ENCODE measurements around the gene TIGIT. TPM values are rescaled to one million over a fixed set of nuclear protein-coding genes. Genes with fewer than 3 reads are reported as not detected.

The TIGIT gene
- total RNA-seq, 2 donors from 2014 or later: 13.7 to 15.7 TPM

DNA sequence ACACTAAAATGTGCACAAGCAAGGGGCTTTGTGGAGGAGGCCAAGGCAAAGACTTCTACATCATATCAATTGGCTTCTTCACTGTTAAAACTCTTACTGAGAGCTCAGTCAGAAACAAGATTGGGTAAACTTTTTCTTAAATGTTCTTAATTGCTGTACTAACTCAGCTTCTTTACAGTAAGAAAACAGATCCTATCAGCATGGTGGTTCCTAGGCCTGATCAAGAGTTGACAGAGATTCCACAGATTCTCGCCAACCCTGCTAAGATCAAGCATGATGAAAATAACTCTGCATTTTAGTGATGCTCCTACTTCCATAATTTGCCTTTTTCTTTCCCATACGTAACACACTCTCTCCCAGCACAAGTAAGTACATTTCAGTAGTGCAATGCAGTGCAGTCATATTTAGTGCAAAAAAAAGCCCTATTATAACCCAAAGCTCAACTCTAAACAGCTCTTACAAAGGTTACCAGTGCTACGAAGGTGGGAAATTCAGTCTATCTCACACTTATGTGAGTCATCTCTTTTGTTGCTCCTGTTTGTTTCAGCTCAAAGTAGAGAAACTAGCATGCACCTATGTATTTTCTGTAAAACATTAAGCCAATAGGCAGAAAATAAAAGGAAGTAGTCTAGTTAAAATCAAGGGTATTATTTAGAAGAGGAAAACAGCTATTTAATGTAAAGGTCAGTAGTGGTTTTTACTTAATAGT lies 29.9 kb downstream of the TIGIT start:
- Mint-ChIP-seq H3K9me3 (no peaks in the 10 kb centered on the region), H3K4me1 (ENCODE audit: low read depth in 2 of 2) (peaks cover 40 to 49% of the 10 kb centered on the region in 2 donors), H3K27ac (peak overlapping the region; percentile 69 to 86), H3K27me3 (no peaks in the 10 kb centered on the region), H3K36me3 (no peaks in the 10 kb centered on the region), H3K4me3 (peak overlapping the region; percentile 60)
- ATAC-seq: peak; percentile 67 to 82
- DNase-seq (ENCODE audit: low spot score): no peak

DNA sequence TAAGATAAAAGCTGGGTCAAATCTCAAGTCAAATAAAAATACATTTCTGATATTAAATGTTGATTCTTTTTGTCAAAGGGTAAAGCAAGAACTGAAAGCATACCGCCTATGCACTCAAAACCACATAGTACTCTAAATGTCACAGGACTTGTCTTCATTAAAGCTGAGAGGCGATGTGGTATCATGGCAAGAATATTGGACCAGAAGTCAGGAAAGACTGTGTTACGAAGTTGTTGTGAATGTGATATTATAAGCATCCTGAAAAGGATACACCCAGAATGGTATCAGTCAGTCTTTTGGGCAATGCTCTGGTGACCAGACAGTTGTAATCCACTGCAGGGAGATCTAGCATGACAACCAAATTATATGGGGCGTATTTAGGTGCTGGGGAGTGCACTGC lies 33.8 kb downstream of the TIGIT start:
- peaks cover 45 to 63% of the 10 kb centered on the region in 2 donors for H3K4me1 Mint-ChIP-seq (ENCODE audit: low read depth in 2 of 2)
- H3K27ac Mint-ChIP-seq: peak overlapping the region; percentile 55 to 89
- H3K4me3 Mint-ChIP-seq: peak overlapping the region; percentile 33
- no peaks in the 10 kb centered on the region for H3K27me3 Mint-ChIP-seq
- ATAC-seq (peak in 1 of 2 donors; percentile 27), DNase-seq (ENCODE audit: low spot score) (no peak)
- H3K36me3 Mint-ChIP-seq: peaks cover 4% of the 10 kb centered on the region
- peaks cover 3% of the 10 kb centered on the region for H3K9me3 Mint-ChIP-seq

DNA sequence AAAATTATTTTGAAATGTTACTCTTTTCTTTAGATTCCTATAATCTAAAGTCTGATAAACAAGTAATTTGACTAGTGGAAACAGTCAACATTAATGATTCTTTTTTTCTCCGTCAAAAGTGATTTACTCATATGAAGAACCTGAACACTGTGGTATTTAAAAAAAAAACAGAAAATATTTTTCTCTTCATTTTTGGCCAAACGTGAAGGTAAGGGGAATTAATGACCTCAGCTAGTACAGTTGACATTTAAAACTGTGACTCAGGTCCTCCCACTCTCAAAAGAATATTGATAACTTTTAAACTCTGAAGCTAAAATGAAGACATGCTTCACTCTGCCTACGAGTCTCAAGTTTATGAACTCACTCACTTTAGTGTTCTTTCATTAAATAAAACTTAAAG lies 34.5 kb downstream of the TIGIT start:
- Mint-ChIP-seq H3K27ac (peak overlapping the region; percentile 55 to 89), H3K36me3 (peaks cover 4% of the 10 kb centered on the region), H3K4me3 (peak overlapping the region; percentile 33), H3K9me3 (peaks cover 3% of the 10 kb centered on the region), H3K4me1 (ENCODE audit: low read depth in 2 of 2) (peaks cover 47 to 66% of the 10 kb centered on the region in 2 donors), H3K27me3 (no peaks in the 10 kb centered on the region)
- DNase-seq (ENCODE audit: low spot score) (no peak), ATAC-seq (no peak)

DNA sequence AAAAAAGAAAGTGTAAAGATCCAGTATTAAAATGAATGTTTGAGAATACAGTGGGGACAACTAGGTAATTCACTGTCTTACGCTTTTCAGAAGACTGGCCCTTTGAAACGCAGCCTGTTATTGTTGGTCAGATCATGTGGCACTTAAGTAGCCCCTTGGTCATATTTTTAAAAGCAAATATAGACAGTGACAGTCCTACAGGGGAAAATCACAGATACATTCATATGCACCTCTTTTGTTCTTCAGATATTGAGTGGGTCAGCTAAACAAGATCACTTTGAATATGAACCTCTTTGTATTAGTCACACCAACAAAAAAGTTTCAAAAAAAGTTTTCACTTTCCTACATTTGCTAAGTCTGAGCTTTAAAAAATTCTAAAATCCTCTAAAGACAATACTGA lies 36.0 kb downstream of the TIGIT start:
- ATAC-seq (peak in 1 of 2 donors; percentile 49), DNase-seq (ENCODE audit: low spot score) (no peak)
- H3K4me1 Mint-ChIP-seq (ENCODE audit: low read depth in 2 of 2): peaks cover 37 to 61% of the 10 kb centered on the region in 2 donors
- H3K27me3 Mint-ChIP-seq: no peaks in the 10 kb centered on the region
- H3K27ac Mint-ChIP-seq: peak overlapping the region in 1 of 2 donors; percentile 62
- H3K4me3 Mint-ChIP-seq: no peak overlapping the region
- H3K9me3 Mint-ChIP-seq: peaks cover 3% of the 10 kb centered on the region
- peaks cover 4% of the 10 kb centered on the region for H3K36me3 Mint-ChIP-seq

DNA sequence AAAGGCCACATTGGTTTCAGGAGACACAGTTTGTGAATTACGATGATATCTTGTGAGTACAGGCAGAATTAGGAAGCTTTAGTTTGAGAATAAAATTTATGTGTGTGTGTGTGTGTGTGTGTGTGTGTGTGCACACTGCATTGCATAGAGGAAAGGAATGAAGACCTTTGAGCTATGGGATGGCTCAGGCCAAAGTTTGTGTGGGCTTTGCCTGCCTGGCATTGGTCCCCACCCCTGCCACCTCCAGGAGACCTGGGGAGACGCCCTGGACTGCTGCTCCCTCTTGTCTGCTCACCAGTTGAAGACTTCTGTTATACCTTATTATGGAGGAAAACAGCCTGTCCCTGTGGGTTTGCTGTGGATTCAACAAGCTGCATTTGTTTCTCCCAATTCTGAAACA lies 37.2 kb downstream of the TIGIT start:
- ATAC-seq: no peak
- no peak for DNase-seq (ENCODE audit: low spot score)
- Mint-ChIP-seq H3K36me3 (peaks cover 4% of the 10 kb centered on the region), H3K27me3 (no peaks in the 10 kb centered on the region), H3K9me3 (peaks cover 3% of the 10 kb centered on the region), H3K4me3 (peak overlapping the region; percentile 13), H3K27ac (peak overlapping the region; percentile 87 to 95), H3K4me1 (ENCODE audit: low read depth in 2 of 2) (peaks cover 40 to 66% of the 10 kb centered on the region in 2 donors)

DNA sequence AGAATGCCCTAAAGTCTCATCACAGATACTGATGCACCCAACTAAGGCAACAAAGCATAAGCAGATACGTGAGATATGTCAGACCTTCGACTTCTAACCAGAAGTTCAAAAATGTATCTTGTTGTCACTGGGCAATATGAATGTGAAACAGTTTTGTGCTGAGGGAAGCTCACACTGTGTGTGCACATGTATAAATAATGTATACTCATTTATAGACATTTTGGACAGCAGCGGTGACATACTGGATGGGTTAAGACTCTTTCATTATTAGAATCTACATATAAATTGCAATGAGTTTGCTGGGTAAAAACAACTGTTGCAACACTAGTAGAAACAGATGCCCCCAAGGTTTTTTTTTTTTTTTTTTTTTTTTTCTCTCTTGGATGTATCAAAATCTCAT lies 37.9 kb downstream of the TIGIT start:
- H3K4me1 Mint-ChIP-seq (ENCODE audit: low read depth in 2 of 2): peaks cover 45 to 72% of the 10 kb centered on the region in 2 donors
- peak; percentile 70 to 71 for ATAC-seq

DNA sequence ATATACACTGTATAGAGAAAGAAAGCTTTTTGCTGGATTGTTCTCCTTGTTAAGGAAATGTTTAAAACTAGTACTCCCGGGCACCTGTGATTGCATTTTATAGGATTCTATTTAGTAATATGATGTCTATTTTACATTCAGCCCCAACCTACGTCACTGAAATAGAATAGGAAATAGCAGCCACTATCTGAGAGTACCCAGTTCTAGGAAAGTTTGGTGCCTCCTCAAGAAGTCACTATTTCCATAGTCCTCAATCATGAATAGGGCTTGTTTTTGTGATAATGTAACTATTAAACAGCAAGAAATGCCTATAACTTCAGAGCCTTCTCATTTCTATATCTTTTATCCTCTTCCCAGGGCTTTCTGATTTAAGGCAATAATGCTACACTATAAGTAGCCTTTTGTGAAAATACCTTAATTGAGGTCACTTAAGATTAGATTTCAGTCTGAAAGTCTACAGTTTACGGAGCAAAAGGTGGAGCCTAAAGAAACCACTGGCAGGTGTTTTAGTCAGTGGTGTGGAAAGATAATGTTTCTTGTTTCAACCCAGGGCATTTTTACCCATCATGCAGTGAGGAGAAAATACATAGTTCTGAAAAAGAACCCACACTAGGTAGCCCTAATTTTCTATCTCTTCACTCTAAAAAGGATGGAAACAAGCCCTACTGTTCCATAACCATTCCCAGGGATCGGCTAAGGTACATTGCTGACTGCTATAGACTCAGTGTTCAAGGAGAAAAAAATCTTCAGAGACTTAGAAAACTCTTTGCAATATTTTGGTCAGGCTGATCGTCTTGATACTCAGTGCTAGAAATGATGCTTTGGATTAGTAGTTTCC lies 38.7 kb downstream of the TIGIT start:
- peaks cover 48 to 68% of the 10 kb centered on the region in 2 donors for H3K4me1 Mint-ChIP-seq (ENCODE audit: low read depth in 2 of 2)
- no peak for DNase-seq (ENCODE audit: low spot score)

More for the DNA sequence above, 37.9 kb downstream of the TIGIT start:
- H3K9me3 Mint-ChIP-seq: peaks cover 3% of the 10 kb centered on the region
- peaks cover 4% of the 10 kb centered on the region for H3K36me3 Mint-ChIP-seq
- H3K4me3 Mint-ChIP-seq: no peak overlapping the region
- no peaks in the 10 kb centered on the region for H3K27me3 Mint-ChIP-seq
- H3K27ac Mint-ChIP-seq: peak overlapping the region; percentile 87 to 95
- no peak for DNase-seq (ENCODE audit: low spot score)

DNA sequence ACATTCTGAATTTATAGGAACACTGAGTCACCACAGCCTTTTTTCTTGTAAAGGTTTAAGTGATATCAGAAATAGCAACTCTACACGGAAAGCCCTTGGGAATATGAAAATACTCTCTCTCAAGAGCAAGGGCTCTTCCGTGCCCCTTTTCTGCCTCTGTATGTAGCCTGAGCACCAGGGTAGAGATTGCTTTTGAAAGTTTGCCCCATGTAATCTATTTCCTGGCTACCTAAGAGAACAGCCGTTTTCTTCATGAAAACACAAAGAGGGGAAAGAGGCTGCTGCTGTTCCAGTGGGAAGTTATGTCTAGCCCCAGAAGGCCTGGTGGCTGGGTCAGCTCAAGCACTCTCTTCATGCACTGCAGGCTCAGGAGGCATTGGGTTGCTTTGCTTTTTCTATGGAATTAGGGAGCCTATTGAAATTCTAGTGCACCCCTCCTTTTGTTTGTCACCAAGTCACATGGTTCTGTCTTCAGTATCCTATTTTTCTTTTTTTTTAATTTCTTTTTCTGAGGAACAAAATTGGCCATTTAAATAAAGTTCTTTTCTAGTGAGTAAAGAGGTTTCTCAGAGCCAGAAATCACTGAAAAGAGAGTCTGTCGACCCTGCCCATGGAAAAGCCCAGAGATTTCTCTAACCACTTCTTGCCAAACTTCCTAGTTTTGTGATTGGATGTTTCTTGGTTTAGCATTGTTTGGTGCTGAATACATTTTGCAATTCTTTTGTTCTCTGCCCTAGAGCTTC lies 39.5 kb downstream of the TIGIT start:
- no peaks in the 10 kb centered on the region for H3K27me3 Mint-ChIP-seq
- peak overlapping the region; percentile 35 for H3K4me3 Mint-ChIP-seq
- DNase-seq (ENCODE audit: low spot score) (no peak), ATAC-seq (peak in 1 of 2 donors; percentile 47)
- H3K9me3 Mint-ChIP-seq: peaks cover 3% of the 10 kb centered on the region
- peaks cover 50 to 69% of the 10 kb centered on the region in 2 donors for H3K4me1 Mint-ChIP-seq (ENCODE audit: low read depth in 2 of 2)
- peaks cover 4% of the 10 kb centered on the region for H3K36me3 Mint-ChIP-seq
- H3K27ac Mint-ChIP-seq: peak overlapping the region; percentile 87 to 95

More for the DNA sequence above, 38.7 kb downstream of the TIGIT start:
- no peaks in the 10 kb centered on the region for H3K27me3 Mint-ChIP-seq
- peak overlapping the region; percentile 87 to 95 for H3K27ac Mint-ChIP-seq
- peaks cover 4% of the 10 kb centered on the region for H3K36me3 Mint-ChIP-seq
- peak in 1 of 2 donors; percentile 51 for ATAC-seq
- H3K9me3 Mint-ChIP-seq: peaks cover 3% of the 10 kb centered on the region
- peak overlapping the region; percentile 35 for H3K4me3 Mint-ChIP-seq

DNA sequence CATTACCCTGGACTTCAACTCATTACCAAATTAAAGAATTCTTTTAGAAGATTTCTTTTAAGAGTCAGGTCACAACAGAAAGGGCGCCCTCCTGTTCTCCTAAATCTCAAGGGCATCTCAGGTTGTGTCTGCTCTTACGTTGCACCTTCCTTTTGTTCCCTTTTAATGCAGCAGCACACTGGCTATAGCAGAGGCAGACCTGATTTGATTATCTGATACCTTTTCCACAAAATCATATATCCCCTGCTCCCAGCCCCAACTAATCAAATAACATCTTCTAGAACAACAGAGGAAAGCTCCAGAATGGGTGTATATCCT lies 40.1 kb downstream of the TIGIT start:
- Mint-ChIP-seq H3K27me3 (no peaks in the 10 kb centered on the region), H3K9me3 (peaks cover 1% of the 10 kb centered on the region), H3K4me3 (peak overlapping the region; percentile 35), H3K36me3 (peaks cover 4% of the 10 kb centered on the region), H3K27ac (peak overlapping the region; percentile 87 to 95), H3K4me1 (ENCODE audit: low read depth in 2 of 2) (peaks cover 48 to 69% of the 10 kb centered on the region in 2 donors)
- ATAC-seq: no peak
- no peak for DNase-seq (ENCODE audit: low spot score)

DNA sequence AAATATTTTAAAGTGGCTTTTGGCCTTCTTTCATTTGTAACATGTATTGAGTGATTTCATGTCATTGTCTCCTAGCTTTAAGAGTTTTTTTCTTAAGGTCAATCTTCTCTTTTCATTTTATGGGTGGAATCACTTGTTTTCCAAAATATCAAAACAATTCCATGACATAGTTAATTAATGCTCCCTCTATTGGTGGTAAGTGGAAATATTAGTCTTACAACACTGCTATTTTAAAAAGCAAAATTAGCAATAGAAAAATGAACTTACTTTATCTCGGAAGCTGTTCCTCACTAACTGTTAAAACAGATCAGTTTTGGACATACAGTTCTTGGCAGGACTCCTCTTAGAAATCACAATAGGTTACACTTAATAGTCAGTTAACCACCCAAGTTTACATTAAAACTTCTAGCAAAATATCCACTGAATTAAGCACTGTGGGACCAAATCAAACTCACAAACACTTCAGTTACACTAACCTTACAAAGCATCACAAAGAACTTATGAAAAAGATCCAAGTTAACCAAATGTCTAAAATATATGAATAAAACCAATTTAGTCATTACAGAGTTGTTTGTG lies 42.4 kb downstream of the TIGIT start:
- ATAC-seq (no peak), DNase-seq (ENCODE audit: low spot score) (no peak)
- Mint-ChIP-seq H3K4me3 (no peak overlapping the region), H3K9me3 (no peaks in the 10 kb centered on the region), H3K36me3 (peaks cover 4% of the 10 kb centered on the region), H3K27ac (peak overlapping the region; percentile 82 to 87), H3K27me3 (no peaks in the 10 kb centered on the region), H3K4me1 (ENCODE audit: low read depth in 2 of 2) (peaks cover 47 to 67% of the 10 kb centered on the region in 2 donors)

DNA sequence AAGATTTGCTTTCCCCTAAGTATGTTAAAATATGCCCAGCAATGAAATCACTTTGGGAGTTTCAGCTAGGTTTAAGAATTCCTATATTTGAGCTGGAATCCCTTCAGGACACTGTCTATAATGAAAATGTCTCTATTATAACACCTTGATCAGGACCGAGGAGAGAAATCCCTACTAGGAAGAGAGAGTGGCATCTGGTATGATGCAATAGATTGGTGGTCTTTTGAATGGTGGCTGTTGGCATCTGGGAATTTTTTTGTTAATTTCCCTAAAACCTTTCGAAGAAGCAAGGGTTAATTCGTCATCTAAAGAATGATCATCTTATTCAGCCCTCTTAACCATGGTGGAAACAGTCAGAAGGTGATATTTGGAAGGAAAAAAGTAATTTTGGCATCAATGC lies 43.0 kb downstream of the TIGIT start:
- Mint-ChIP-seq H3K36me3 (peaks cover 4% of the 10 kb centered on the region), H3K4me1 (ENCODE audit: low read depth in 2 of 2) (peaks cover 43 to 64% of the 10 kb centered on the region in 2 donors), H3K27me3 (no peaks in the 10 kb centered on the region), H3K9me3 (no peaks in the 10 kb centered on the region), H3K27ac (peak overlapping the region; percentile 82 to 87), H3K4me3 (peak overlapping the region; percentile 43)
- ATAC-seq: no peak
- DNase-seq (ENCODE audit: low spot score): no peak

DNA sequence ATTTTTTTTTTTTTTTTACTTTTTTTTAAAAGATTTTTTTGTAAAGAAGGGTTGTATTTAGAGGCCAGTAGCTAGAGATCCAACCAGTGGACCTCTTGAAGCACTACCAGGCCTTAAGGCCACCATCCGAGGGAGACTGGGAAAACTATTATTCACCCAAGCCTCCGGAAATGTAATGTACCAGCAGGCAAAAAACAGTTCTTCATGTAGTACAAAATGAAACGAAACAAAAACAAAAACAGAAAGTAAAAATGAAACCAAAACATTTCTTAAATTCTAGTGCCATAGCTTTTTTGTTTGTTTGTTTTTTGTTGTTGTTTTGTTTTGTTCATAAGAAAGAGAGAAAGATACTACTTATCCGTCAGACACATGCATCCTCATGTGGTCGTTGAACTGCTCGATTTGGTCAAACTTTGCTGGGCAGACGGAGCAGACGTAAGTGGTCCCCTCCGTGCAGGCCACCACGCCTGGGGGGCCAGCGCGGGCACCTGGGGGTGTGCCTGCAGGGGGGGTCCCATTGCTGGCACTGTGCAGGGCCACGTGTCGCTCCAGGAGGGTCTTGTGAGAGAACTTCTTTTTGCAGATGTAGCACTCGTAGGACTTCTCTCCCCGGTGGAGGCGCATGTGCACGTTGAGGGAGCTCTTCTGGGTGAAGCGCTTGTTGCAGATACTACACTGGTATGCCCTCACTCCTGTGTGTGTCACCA lies 45.0 kb downstream of the TIGIT start:
- Mint-ChIP-seq H3K4me3 (peak overlapping the region; percentile 31), H3K4me1 (ENCODE audit: low read depth in 2 of 2) (peaks cover 28 to 47% of the 10 kb centered on the region in 2 donors), H3K27me3 (no peaks in the 10 kb centered on the region), H3K9me3 (no peaks in the 10 kb centered on the region), H3K36me3 (no peaks in the 10 kb centered on the region), H3K27ac (peak overlapping the region; percentile 78 to 90)
- DNase-seq (ENCODE audit: low spot score) (no peak), ATAC-seq (peak; percentile 61 to 71)

DNA sequence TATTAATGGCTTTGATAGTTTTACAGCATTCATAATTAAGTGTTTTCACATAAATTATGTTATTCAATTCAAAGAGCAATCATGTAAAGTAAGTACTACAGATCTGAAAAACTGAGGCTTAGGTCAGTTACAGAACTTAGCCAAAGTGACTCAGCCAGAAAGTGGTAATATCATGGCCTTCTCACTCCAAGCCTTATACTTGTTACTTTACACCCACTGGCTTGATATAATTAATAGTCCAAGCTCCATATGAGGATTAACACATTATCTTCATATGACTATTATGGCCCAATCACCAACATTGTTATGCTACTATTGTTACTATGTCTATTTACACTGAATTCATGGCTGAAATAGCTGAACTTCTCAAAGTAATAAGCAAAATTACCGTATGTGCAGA lies 50.7 kb downstream of the TIGIT start:
- H3K4me3 Mint-ChIP-seq: no peak overlapping the region
- H3K4me1 Mint-ChIP-seq (ENCODE audit: low read depth in 2 of 2): peaks cover 10 to 12% of the 10 kb centered on the region in 2 donors
- H3K9me3 Mint-ChIP-seq: no peaks in the 10 kb centered on the region
- H3K36me3 Mint-ChIP-seq: no peaks in the 10 kb centered on the region
- H3K27ac Mint-ChIP-seq: no peak overlapping the region
- H3K27me3 Mint-ChIP-seq: no peaks in the 10 kb centered on the region
- DNase-seq (ENCODE audit: low spot score): no peak
- peak in 1 of 2 donors; percentile 67 for ATAC-seq

Data from natural killer cell treated with Interleukin-12 subunit alpha and Interleukin-12 subunit beta and Interleukin-15 and Interleukin-18, amount 100 ng/mL, for 72 hours (primary cell).